ENCODE measurements around the gene INHBE. TPM values are rescaled to one million over a fixed set of nuclear protein-coding genes. Genes with fewer than 3 reads are reported as not detected.

INHBE gene
- total RNA-seq, 1 experiment from 2014 or later: 13.9 TPM

GRCh38 chr12:57479376-57480115, 24.4 kb downstream of the INHBE start, which contains the start of gene ARHGAP9:
TSS of gene ARHGAP9 (minus strand) at chr12:57479866. CDS start at chr12:57479406, 460 bp downstream.
- no peak for TF ChIP-seq CTCF (IDR thresholded peaks at IDR 0.05; ENCODE audit: insufficient read depth in 1 of 2, low read depth in 1 of 2, low read length in 1 of 2, severe bottlenecking in 1 of 2, unreplicated experiment in 1 of 2)
- H3K27me3 Mint-ChIP-seq (ENCODE audit: insufficient read depth, unreplicated experiment): peaks cover 17% of the 10 kb centered on the region
- Histone ChIP-seq H3K4me3 (ENCODE audit: low read depth, low read length) (no peak within 1 kb of the TSS), H3K4me1 (no peaks in the 10 kb centered on the region), H3K9me3 (no peaks in the 10 kb centered on the region), H3K27me3 (replicated peaks; ENCODE audit: control insufficient read depth, insufficient read depth, low read length) (no peaks in the 10 kb centered on the region), H3K36me3 (ENCODE audit: control insufficient read depth, insufficient read depth, low read length) (no peaks in the 10 kb centered on the region)
- peaks cover 11% of the 10 kb centered on the region for H3K4me1 Mint-ChIP-seq (ENCODE audit: low read depth, unreplicated experiment)
- ChIA-PET CTCF (interaction anchor here (1.0 kb wide), 1 partner anchor 21 kb away, joined by 3 read pairs; no protein-coding TSS in a partner anchor), POLR2A (no interaction called here)
- H3K27ac Mint-ChIP-seq (ENCODE audit: unreplicated experiment): no peak within 1 kb of the TSS
- no TSS peak for BruUV-seq (replicated peaks)
- no peaks in the 10 kb centered on the region for H3K36me3 Mint-ChIP-seq (ENCODE audit: insufficient read depth, unreplicated experiment)
- no peak within 1 kb of the TSS for H3K4me3 Mint-ChIP-seq (ENCODE audit: unreplicated experiment)
- no peaks in the 10 kb centered on the region for H3K9me3 Mint-ChIP-seq (ENCODE audit: unreplicated experiment)
- intact Hi-C loops (cut with micrococcal nuclease; ENCODE audit: unreplicated experiment): no loop called here
- DNase-seq: no peak

- H3K27ac Mint-ChIP-seq (ENCODE audit: unreplicated experiment): no peak overlapping the region
- H3K4me1 ChIP-seq: no peaks in the 10 kb centered on the region
- H3K9me3 ChIP-seq: no peaks in the 10 kb centered on the region
- H3K36me3 ChIP-seq (ENCODE audit: control insufficient read depth, insufficient read depth, low read length): no peaks in the 10 kb centered on the region
- CTCF ChIA-PET: interaction anchor here (0.9 to 1.2 kb wide), 2 partner anchors 23 to 269 kb away, joined by 3 read pairs; no protein-coding TSS in a partner anchor
- intact Hi-C loops (cut with micrococcal nuclease; ENCODE audit: unreplicated experiment): no loop called here
- TF ChIP-seq CTCF (IDR thresholded peaks at IDR 0.05; ENCODE audit: insufficient read depth in 1 of 2, low read depth in 1 of 2, low read length in 1 of 2, severe bottlenecking in 1 of 2, unreplicated experiment in 1 of 2): no peak
- no peak overlapping the region for H3K4me3 ChIP-seq (ENCODE audit: low read depth, low read length)
- H3K9me3 Mint-ChIP-seq (ENCODE audit: unreplicated experiment): no peaks in the 10 kb centered on the region
- no peaks in the 10 kb centered on the region for H3K36me3 Mint-ChIP-seq (ENCODE audit: insufficient read depth, unreplicated experiment)
- no TSS peak for BruUV-seq (replicated peaks)
- H3K4me3 Mint-ChIP-seq (ENCODE audit: unreplicated experiment): no peak overlapping the region
- peaks cover 11% of the 10 kb centered on the region for H3K4me1 Mint-ChIP-seq (ENCODE audit: low read depth, unreplicated experiment)
- H3K27me3 ChIP-seq (replicated peaks; ENCODE audit: control insufficient read depth, insufficient read depth, low read length): no peaks in the 10 kb centered on the region
- POLR2A ChIA-PET: no interaction called here
- DNase-seq: no peak
- H3K27me3 Mint-ChIP-seq (ENCODE audit: insufficient read depth, unreplicated experiment): peaks cover 16% of the 10 kb centered on the region
Observed at GRCh38 chr12:57481671-57482070, 26.6 kb downstream of the INHBE start.

- intact Hi-C loops (cut with micrococcal nuclease; ENCODE audit: unreplicated experiment): no loop called here
- Histone ChIP-seq H3K27me3 (replicated peaks; ENCODE audit: control insufficient read depth, insufficient read depth, low read length) (no peaks in the 10 kb centered on the region), H3K4me1 (no peaks in the 10 kb centered on the region), H3K9me3 (no peaks in the 10 kb centered on the region), H3K4me3 (ENCODE audit: low read depth, low read length) (no peak overlapping the region), H3K36me3 (ENCODE audit: control insufficient read depth, insufficient read depth, low read length) (no peaks in the 10 kb centered on the region)
- Mint-ChIP-seq H3K9me3 (ENCODE audit: unreplicated experiment) (no peaks in the 10 kb centered on the region), H3K36me3 (ENCODE audit: insufficient read depth, unreplicated experiment) (peaks cover 8% of the 10 kb centered on the region), H3K27ac (ENCODE audit: unreplicated experiment) (peak overlapping the region; percentile 1), H3K27me3 (ENCODE audit: insufficient read depth, unreplicated experiment) (peaks cover 16% of the 10 kb centered on the region), H3K4me1 (ENCODE audit: low read depth, unreplicated experiment) (peaks cover 11% of the 10 kb centered on the region), H3K4me3 (ENCODE audit: unreplicated experiment) (no peak overlapping the region)
- ChIA-PET CTCF (interaction anchor here (0.6 kb wide), 1 partner anchor 82 kb away, joined by 6 read pairs; no protein-coding TSS in a partner anchor), POLR2A (no interaction called here)
- BruUV-seq (replicated peaks): no TSS peak
- no peak for TF ChIP-seq CTCF (IDR thresholded peaks at IDR 0.05; ENCODE audit: insufficient read depth in 1 of 2, low read depth in 1 of 2, low read length in 1 of 2, severe bottlenecking in 1 of 2, unreplicated experiment in 1 of 2)
- no peak for DNase-seq
Observed at GRCh38 chr12:57483466-57483865, 28.4 kb downstream of the INHBE start.

Measured in Caco-2 (cell line).